HL-60 (cell line): ENCODE results near the gene SERPINA6.

Source experiments
- CTCF ChIP-seq: IDR thresholded peaks from one replicate; pipeline ENCODE4 v1.5.1; 2011; ENCODE audit warnings: low read length, control low read depth, inconsistent platforms; ENCODE audit not compliant: insufficient read depth
- GABPA ChIP-seq: IDR thresholded peaks from 2 replicates; pipeline ENCODE4 v1.6.1; 2012; ENCODE audit warnings: low read depth
- POLR2AphosphoS5 ChIP-seq: IDR thresholded peaks from 2 replicates; pipeline ENCODE4 v1.6.1; 2012; ENCODE audit warnings: low read depth
- REST ChIP-seq: IDR thresholded peaks from 2 replicates; pipeline ENCODE4 v1.6.1; 2012; ENCODE audit warnings: low read depth; ENCODE audit not compliant: insufficient replicate concordance
- SPI1 ChIP-seq: IDR thresholded peaks from 2 replicates; pipeline ENCODE4 v1.6.1; 2012; ENCODE audit warnings: low read depth, mild to moderate bottlenecking, borderline replicate concordance

GRCh38 chr14:94293578-94293924, 29.6 kb downstream of the SERPINA6 start:
- TF ChIP-seq CTCF (no peak), GABPA (no peak), POLR2AphosphoS5 (no peak), SPI1 (no peak), REST (no peak)
